ENCODE data around the gene FLRT1.

FLRT1 gene

DNA sequence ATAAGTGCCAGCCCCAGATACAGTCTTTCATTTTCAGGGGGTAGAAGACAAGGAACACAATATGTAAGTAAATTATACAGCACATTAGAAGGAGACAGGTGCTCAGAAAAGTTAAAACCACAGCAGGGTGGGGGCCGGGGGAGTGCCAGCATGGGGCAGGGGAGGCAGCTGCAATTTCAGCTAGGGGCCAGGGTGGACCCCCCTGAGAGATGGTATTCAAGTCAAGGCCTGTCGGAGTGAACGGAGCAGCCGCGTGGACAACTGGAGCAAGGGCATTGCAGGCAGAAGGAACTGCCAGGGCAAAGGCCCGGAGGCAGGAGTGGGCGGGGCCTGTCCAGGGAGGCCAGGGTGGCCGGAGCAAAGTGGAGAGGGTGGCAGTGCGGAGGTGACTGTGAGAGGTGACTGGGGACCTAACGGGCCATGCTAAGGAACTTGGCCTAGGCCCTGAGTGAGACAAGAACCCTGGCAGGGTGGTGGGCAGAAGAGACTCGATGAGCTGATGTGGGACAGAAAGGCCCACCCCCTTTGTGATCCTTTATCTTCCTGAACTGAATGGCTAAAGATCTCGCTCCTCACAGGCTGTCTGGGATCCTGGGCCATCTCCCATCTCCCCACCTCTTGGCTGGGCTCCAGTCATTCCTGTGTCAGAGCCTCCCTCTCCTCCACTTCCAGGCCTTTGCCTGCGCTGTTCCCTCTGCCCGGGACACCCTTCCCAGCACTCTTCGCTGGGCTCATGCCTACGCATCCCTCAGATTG, 22.4 kb upstream of the FLRT1 start:
- no peak overlapping the region for H3K4me3 ChIP-seq (ENCODE audit: low read length)
- TF ChIP-seq ZNF274 (IDR thresholded peaks at IDR 0.05; ENCODE audit: low read depth, low read length) = no peak

DNA sequence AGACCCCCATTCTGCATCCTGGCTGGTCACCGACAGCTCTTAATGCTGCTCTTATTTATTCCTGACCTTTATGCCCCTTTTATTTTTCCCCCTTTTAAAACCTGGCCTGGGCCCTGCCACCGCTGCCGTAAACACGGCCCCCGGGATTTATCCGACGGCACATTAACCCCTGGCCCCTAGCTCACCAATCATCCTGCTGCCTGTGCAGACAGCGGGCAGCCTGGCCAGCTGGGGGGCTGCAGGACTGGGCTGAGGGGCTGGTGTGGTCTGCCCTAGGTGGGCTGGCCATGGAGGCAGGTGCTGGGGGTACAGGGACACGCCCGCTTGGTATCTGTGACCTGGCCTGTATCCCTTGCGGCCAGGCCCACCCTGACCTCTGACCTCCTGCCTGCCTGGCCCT, 21.4 kb upstream of the FLRT1 start:
- no peak overlapping the region for H3K4me3 ChIP-seq (ENCODE audit: low read length)
- no peak for TF ChIP-seq ZNF274 (IDR thresholded peaks at IDR 0.05; ENCODE audit: low read depth, low read length)

DNA sequence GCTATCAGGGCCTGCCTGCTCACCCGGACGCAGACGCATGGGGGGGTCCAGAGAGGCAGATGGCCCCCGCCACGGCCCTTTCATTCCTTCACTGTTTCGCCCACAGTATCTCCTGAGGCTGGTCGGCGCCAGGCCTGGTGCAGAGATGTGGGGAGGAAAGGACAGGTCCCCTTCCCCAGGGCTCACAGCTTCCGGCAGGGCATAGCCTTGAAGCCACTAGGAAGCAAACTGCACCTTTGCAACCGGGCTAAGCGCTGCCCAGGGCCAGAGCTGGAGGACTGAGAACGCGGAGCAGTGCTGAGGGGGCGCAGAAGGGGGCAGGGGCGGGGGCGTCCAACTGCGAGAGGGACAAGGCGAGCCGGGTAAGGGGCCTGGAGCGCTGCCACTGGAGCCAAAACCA, 20.2 kb upstream of the FLRT1 start:
- H3K4me3 ChIP-seq (ENCODE audit: low read length) = no peak overlapping the region
- no peak for TF ChIP-seq ZNF274 (IDR thresholded peaks at IDR 0.05; ENCODE audit: low read depth, low read length)

DNA sequence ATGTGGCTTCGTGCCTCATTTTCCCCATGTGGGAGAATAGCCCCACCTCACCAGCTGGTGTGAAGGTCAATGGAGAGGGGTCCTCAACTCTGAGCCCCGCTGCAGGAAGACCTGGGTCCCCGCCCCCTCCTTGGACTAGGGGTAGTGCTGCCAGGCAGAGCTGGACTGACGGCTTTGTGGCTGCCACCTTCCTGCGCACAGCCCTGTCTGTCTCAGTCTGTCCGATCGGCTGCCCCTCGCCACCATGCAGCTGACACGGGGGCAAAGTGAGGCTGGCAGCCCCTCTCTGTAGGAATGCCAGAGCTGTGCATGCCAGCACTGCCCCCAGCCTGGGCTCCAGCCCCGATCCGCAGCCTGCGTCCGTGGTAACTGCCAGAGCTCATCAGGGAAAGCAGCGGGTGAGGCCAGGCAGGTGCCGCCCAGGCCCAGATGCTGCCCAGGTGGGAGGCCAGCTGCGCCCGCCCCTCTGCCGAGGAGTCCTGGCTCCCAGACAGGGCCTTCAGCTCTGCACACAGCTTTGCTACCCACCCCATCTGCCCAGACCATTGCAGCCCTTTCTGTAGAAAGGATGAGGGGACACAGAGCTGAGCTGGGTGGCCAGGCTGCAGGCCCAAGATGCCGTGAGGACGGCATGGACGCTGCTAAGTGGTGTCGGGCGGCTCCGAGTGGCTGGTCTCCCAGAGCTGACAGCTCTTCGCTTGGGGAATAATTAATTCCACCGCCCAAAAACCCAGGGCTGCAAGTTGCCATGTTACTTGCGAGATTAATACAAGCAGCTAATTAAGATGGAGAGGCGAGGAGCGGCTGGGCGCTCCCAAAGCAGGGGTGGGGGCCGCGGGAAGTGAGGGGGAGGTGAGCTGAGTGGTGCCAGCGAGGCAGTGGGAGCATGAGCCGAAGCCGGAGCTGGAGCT, 19.5 kb upstream of the FLRT1 start:
- H3K4me3 ChIP-seq (ENCODE audit: low read length) = no peak overlapping the region
- no peak for TF ChIP-seq ZNF274 (IDR thresholded peaks at IDR 0.05; ENCODE audit: low read depth, low read length)

DNA sequence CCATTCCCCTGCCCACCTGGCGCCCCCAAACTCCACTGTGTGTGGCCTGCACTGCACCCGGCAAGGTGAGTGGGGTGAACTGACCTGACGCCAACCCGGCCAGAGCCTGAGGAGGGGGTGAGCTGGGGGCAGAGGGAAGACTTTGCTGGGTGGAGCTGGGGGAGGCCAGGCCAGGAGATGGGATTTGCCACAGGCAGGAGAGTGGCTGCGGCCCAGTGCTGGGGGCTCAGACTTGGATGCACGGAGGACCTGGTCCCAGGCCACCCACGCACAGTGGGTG, 17.8 kb upstream of the FLRT1 start:
- no peak for TF ChIP-seq ZNF274 (IDR thresholded peaks at IDR 0.05; ENCODE audit: low read depth, low read length)
- no peak overlapping the region for H3K4me3 ChIP-seq (ENCODE audit: low read length)

DNA sequence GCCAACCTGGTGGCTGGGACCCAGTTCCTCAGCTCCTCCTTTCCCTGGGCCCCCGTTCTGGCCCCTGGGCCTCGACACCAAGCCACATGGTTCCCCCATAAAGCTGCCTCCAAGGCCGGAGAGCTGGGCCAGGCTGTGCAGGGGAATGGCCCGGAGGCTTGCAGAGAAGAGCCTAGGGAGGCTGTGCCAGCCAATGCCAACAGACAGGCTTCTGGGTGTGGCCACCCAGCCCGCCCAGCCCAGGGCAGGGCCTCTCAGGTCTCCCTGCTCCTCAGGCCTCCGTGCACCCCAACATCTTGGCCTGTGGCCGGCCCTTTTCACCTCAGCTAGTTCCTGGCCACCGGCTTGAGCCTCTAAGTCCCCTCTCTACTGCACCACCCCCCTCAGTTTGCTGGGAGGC, 17.4 kb upstream of the FLRT1 start:
- no peak for TF ChIP-seq ZNF274 (IDR thresholded peaks at IDR 0.05; ENCODE audit: low read depth, low read length)
- H3K4me3 ChIP-seq (ENCODE audit: low read length) = no peak overlapping the region

DNA sequence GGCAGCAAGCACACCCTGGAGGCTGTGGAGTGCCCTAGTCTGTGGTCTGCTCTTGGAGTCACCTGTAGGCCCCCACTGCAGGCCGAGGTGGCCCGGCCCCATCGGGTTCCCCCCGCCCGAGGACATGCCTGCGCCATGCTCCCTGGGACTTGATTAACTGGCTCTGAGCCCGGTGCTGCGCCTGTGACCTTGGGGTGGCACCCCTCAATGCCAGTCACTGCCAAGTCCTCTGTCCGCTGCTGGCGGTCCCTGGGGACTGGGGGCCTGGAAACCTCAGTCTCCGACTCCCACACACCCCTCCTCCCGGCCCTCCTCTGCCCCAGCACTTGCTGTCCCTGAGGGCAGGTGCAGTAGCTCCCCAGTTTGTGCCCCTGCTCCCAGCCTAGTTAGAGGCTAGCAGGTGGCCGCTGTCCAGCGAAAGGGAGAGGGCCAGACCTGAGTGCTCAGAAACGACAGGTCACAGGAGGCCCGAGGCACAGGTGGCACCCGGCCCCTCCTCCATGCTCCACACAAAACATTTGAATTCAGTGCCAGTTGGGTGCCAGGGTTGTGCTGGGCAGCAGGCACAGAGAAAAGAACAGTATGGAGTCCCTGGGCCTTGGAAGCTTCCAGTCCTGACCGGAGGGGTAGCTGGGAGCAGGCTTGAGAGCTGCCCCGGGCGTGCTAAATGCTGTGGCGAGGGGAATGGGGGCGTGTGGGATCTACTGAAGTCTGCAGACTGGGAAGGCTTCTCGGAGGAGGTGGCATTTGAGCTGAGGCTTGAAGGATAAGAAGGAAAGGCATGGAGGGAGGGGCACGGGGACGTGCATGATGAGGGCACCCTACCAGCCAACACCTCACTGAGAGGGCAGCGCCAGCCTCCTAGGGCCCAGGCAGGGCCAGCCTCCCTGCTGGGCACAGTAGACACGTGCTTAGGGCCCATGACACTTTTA, 16.4 kb upstream of the FLRT1 start:
- no peak for TF ChIP-seq ZNF274 (IDR thresholded peaks at IDR 0.05; ENCODE audit: low read depth, low read length)
- H3K4me3 ChIP-seq (ENCODE audit: low read length) = no peak overlapping the region

DNA sequence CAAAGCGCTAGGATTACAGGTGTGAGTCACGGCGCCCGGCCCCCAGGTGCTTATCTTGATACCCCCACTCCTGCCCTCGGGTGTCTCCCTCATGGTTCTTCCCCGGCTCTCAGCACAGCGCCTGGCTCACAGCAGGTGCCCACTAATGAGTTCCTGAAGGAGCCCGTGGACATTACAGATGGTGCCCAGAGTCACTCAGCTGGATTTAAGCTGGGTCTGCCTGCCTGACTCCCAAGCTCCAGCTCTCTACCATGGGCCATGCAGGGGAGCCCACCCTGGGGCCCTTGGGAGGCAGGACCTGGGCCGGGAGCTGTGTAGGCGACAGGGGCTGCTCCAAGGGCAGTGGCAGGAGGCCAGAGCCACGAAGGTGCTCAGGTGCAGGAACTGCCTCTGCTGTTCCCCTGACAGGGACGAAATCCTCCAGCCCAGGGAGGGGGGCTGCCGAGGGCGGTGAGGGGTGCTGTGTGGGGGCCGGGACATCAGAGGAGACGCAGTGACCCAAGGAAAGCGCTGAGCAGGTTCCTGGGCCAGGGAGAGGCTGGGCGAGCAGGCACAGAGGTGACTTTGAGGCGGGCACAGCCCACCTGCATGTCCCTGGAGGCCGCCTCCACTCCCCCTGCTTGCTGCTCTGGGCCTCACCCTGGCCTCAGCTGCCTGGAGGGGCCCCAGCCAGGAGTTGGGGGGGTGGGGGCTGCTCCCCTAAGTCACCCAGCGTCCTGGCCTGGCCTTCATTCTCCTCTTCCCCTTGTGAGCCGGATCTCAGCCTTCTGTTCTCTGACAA, 14.6 kb upstream of the FLRT1 start:
- no peak overlapping the region for H3K4me3 ChIP-seq (ENCODE audit: low read length)
- no peak for TF ChIP-seq ZNF274 (IDR thresholded peaks at IDR 0.05; ENCODE audit: low read depth, low read length)

DNA sequence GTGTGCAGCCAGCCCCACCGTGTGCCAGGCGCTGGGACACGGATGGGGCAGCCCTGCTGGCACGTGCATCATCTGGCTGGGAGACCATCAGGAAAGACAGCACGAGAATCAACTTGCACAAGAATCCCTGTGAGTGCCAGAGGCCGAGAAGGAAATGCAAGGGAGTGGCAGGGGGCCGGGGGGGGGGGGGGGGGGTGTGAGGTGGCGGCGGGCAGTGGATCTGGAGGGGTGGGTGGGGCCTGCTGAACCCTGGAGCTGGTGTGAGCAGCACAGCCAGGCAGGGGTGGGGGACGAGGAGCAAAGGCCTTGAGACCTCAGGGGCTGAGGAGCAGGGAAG, 14.0 kb upstream of the FLRT1 start:
- H3K4me3 ChIP-seq (ENCODE audit: low read length) = no peak overlapping the region
- no peak for TF ChIP-seq ZNF274 (IDR thresholded peaks at IDR 0.05; ENCODE audit: low read depth, low read length)

DNA sequence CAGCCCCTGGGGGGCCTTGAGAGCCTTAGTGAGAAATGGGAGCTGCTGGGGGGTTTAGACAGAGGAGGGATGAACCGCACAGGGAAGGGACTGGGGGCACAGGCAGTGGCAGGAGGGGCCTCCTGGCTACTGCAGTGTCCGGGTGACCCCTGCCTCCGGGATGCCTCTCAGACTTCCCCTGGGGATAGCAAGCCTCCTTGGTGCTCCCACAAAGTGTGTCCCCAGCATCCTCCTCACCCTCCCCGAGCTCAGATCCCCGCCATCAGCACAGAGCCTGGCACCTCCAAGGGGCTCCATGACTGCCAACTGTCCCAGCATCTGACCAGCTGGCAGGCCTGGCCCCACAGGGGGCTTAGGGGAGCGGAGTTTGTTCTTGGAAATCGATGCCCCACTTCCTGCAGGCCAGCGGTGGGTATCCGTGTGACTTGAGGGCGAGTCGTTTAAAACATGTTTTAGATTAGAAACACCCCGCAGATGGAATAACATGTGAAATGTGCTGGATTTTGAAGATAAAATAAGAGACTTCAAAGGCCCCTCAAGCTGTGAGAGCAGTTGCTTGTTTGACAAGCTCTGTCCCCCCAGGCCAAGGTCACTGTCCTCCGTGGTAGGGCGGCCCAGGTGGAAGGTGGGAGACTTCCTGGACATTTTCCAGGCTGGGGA, 13.5 kb upstream of the FLRT1 start:
- no peak for TF ChIP-seq ZNF274 (IDR thresholded peaks at IDR 0.05; ENCODE audit: low read depth, low read length)
- H3K4me3 ChIP-seq (ENCODE audit: low read length) = no peak overlapping the region

DNA sequence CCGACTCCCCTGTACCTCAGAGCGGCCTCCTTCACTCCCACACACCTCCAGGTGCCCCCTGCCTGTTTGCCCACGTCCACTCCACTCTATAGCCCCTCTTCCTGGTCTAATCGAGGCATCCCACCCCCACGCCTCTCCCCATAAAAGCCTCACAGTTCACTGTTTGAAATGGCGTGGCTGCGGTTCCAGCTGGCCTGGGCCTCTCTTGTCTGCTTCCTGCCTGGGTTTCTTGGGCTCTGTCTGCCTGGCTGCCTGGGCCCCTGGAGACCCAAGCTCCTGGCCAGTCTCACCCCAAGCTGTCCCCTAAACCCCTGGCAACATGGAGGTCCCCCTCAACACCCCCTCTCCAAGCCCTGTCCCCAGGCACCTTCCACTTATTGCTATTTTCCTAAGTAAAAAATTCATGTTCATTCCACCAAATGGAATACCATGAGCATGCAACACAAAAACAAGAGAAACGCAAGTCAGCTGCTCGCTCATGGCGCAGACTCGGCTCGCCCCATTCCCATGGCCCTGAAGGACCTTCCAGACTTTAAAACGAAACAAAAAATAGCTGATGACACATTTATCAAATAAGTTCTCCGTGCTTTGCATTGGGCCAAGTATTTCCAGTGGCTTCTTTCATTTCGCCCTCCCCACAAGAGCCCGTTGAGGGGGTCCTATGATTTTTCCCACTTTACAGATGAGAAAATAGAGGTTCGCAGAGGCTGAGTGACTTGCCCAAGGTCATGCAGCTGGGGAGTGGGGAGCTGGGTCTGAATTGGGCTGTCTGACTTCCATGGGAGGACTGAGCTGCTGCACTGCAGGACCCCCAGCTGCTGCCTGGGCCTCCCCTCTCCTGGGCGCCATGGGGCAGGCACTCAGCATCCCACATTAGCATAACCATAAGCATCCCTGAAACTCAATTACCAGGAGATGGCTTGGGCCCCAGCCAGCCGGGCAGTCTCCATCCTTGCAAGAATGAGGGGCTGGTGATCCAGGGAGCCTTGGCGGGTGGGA, 11.7 kb upstream of the FLRT1 start:
- no peak for TF ChIP-seq ZNF274 (IDR thresholded peaks at IDR 0.05; ENCODE audit: low read depth, low read length)
- H3K4me3 ChIP-seq (ENCODE audit: low read length) = no peak overlapping the region

DNA sequence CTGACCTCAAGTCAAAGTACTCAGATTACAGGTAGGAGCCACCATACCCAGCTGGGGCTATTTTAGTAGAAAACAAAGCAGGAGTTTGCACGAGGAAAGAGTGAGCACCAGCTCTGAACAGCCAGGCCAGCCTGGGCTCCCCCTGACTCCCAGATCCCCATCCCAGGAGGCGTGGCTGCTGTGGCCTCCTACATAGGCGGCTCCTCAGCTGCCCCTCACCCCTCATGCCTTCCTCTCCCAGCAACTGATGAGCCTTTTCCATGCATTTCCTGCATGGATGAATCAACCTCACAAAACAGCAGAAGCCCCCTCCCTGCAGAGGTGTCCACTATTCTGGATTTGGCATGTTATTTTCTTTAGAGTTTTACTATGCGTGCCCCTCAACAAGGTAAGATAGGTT, 10.5 kb upstream of the FLRT1 start:
- H3K4me3 ChIP-seq (ENCODE audit: low read length) = no peak overlapping the region
- TF ChIP-seq ZNF274 (IDR thresholded peaks at IDR 0.05; ENCODE audit: low read depth, low read length) = no peak
